Muscle layer of duodenum (tissue), 2 donors: Measurements from ENCODE around the gene AFG3L2.

Experiments
- H3K27ac ChIP-seq: one replicate; pipeline ENCODE4 v1.7.0; 2013; ENCODE audit warnings: mild to moderate bottlenecking, low read length
- H3K27me3 ChIP-seq: one replicate; pipeline ENCODE4 v1.7.0; 2013; ENCODE audit warnings: low read depth, mild to moderate bottlenecking, control low read depth, low read length
- H3K36me3 ChIP-seq, 2 donors: one replicate each; pipeline ENCODE4 v1.7.0; 2013; ENCODE audit warnings: low read length in 2 of 2, control low read depth in 1 of 2, mild to moderate bottlenecking in 1 of 2; ENCODE audit not compliant: insufficient read depth in 2 of 2, control insufficient read depth in 1 of 2
- H3K4me1 ChIP-seq, 2 donors: one replicate each; pipeline ENCODE4 v1.7.0; 2013; ENCODE audit warnings: low read length in 2 of 2, mild to moderate bottlenecking in 2 of 2, control low read depth in 1 of 2, moderate library complexity in 1 of 2; ENCODE audit not compliant: insufficient read depth in 2 of 2, control insufficient read depth in 1 of 2
- H3K4me3 ChIP-seq, 2 donors: one replicate each; pipeline ENCODE4 v1.7.0; 2013; ENCODE audit warnings: low read length in 2 of 2, low read depth in 1 of 2, mild to moderate bottlenecking in 1 of 2
- H3K9me3 ChIP-seq, 2 donors: one replicate each; pipeline ENCODE4 v1.7.0; 2013; ENCODE audit warnings: low read length in 2 of 2, control low read depth in 1 of 2, mild to moderate bottlenecking in 1 of 2; ENCODE audit not compliant: control insufficient read depth in 1 of 2
- donor health status: healthy.

AFG3L2 gene

DNA sequence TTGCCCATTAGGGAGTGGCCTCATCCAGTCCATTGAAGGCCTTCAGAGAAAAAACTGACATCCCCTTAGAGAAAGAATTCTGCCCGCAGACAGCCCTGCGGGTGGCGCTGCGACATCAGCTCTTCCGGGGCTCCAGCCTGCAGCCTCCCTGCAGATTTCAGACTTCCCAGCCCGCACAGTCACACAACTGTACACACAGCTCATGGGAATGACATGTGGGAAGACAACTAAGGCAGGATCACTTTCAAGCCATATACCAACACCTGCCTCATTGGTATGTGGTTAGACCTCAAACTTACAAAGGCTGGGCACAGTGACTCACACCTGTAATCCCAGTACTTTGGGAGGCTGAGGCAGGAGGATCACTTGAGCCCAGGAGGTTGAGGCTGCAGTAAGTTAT, 93.8 kb downstream of the AFG3L2 start:
- Histone ChIP-seq H3K9me3 (no peaks in the 10 kb centered on the region), H3K4me1 (peaks cover 3 to 5% of the 10 kb centered on the region in 2 donors), H3K27ac (no peak overlapping the region), H3K27me3 (no peaks in the 10 kb centered on the region), H3K4me3 (no peak overlapping the region), H3K36me3 (no peaks in the 10 kb centered on the region)

DNA sequence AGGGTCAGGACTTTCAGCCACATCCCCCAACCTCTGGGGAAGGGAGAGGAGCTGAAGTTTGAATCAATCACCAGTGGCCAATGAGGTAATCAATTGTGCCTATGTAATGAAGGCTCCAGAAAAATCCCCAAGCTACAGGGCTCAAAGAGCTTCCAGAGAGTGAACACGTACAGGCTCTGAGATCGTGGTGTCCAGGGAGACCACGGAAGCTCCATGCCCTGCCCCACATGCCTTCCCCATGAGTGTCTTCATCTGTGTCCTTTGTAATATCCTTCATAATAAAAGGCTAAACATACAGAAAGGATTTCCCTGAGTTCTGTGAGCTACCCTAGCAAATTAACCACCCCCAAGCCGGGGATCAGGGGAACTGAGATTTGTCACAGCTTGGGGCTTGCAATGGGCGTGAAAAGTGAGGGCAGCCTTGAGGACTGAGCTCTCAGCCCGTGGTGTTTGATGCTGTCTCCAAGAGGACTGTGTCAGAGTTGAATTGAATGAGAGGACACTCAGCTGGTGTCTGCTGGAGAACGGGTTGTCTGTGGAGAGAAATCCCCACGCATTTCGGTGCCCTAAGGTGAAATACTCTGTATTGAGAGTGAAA, 94.5 kb downstream of the AFG3L2 start:
- Histone ChIP-seq H3K9me3 (no peaks in the 10 kb centered on the region), H3K27me3 (no peaks in the 10 kb centered on the region), H3K36me3 (no peaks in the 10 kb centered on the region), H3K4me3 (no peak overlapping the region), H3K27ac (no peak overlapping the region), H3K4me1 (peaks cover 6 to 7% of the 10 kb centered on the region in 2 donors)

DNA sequence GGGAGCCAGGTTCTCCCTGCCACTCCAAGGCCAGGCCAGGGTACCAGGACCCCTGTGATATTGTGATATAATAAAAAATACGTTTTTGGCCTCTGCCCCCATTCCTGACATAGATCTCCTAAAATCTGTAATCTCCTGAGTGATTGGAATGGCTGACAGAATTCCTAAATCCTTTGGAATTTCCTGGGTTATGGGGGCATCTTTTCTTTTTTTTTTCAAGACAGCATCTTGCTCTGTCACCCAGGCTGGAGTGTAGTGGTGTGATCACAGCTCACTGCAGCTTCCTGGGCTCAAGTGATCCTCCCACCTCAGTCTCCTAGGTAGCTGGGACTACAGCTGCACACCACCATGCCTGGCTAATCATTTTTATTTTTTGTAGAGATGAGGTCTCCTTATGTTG, 95.2 kb downstream of the AFG3L2 start:
- Histone ChIP-seq H3K9me3 (no peaks in the 10 kb centered on the region), H3K4me3 (no peak overlapping the region), H3K4me1 (peaks cover 6 to 7% of the 10 kb centered on the region in 2 donors), H3K27me3 (no peaks in the 10 kb centered on the region), H3K36me3 (no peaks in the 10 kb centered on the region), H3K27ac (no peak overlapping the region)

DNA sequence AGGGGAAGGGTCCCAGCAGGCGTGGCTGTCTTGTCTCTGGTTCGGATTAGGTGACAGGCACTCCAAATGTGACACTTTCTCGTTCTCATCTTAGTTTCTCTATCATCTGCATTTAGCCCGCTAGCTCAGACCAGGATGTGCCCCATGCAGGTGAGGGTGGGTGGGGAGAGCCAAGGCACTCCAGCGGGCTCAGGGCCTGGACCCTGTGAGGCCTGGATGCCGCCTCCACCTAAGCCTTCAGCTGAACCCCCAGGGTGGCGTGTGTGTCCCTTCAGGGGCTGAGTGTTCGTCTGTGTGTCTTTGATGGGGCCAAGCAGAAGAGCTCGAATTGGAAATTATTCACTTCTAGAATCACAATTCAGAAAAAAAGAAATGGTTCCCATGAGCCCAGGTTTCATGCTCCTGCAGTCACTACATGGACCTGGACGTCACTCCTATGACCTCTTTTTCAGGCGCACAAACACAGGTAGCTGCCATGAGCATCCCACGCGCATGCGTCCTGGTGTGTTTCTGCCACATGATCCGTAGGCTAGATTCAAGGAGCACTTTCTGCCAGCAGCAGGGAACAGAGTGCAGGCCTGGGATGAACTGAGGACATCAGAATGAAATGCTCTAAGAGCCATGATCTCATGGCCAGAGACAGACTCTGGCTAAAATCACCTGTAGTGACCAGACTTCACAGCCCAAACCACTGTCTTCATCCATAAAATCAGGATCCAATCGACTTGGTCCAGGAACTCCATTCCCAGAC, 97.1 kb downstream of the AFG3L2 start:
- no peaks in the 10 kb centered on the region for H3K36me3 ChIP-seq
- H3K4me3 ChIP-seq: peak overlapping the region; percentile 28 to 52

More for the DNA sequence above, 97.1 kb downstream of the AFG3L2 start:
- no peaks in the 10 kb centered on the region for H3K27me3 ChIP-seq
- no peaks in the 10 kb centered on the region for H3K9me3 ChIP-seq
- peaks cover 6 to 7% of the 10 kb centered on the region in 2 donors for H3K4me1 ChIP-seq
- H3K27ac ChIP-seq: peak overlapping the region; percentile 99
